22Rv1 (cell line): ENCODE measurements around the gene NT5DC1.
A peak's percentile ranks its signal among the peaks of the same experiment; 100 is the strongest.

ENCODE experiments used
- H3K27ac ChIP-seq: fragments of 450-650 bp; 2 replicates; pipeline ENCODE4 v1.5.1; 2017
- CTCF ChIP-seq: fragments of 450-650 bp; IDR thresholded peaks from 2 replicates; pipeline ENCODE4 v1.5.1; 2017; ENCODE audit warnings: mild to moderate bottlenecking
- ZFX ChIP-seq: fragments of 450-650 bp; IDR thresholded peaks from 2 replicates; pipeline ENCODE4 v1.6.1; 2017; ENCODE audit warnings: antibody characterized with exemption, borderline replicate concordance

NT5DC1 gene

GRCh38 chr6:116253188-116253504 lies 152.5 kb downstream of the NT5DC1 start:
- H3K27ac ChIP-seq = peak overlapping the region; percentile 84

DNA sequence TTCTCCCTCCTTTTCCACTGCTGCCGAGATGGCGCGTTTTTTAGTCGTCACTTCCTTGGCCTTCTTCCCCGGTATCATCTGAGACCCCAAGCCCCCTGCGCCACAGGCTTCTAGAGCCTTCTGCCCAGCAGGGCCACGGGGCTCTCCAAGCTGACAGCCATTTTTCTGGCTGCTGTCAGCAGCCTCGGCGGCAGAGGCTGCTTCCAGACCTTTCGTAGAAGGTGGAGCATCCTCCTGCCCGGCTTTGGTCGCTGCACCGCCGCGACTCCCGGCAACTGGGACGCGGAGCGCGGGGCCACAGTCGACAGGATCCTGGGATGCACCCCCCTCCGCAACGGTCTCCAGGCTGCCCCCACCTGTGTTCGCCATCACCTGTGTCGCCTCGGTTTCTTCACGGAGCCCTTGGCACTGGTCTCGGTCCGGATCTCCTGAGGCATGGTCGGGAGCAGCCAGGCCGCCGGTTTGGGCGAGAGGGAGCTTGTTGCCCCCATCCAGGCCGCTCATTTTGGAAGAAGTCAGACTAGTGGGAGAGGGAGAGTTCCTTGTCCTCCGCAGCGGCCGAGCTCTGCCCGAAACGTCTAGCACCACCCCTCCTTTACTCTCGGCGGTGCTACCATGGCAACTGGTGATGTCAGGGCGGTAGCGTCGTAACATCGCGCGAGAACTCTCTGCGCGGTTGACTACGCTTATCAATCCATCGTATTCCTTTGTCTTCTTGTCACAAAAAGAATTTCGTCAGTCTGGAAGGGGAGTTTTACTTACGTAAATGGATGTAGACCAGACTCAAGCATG lies 153.0 kb downstream of the NT5DC1 start, which contains the start of gene TSPYL4:
Gene TSPYL4, minus strand, starts transcription at position 571 of the 792 bp plus-strand sequence. Its CDS starts 67 bp downstream, at position 504.
- TF ChIP-seq CTCF (no peak), ZFX (no peak)
- peak within 1 kb of the TSS; percentile 84 for H3K27ac ChIP-seq

More at GRCh38 chr6:116253188-116253504, 152.5 kb downstream of the NT5DC1 start:
- TF ChIP-seq ZFX = no peak
- no peak for TF ChIP-seq CTCF

DNA sequence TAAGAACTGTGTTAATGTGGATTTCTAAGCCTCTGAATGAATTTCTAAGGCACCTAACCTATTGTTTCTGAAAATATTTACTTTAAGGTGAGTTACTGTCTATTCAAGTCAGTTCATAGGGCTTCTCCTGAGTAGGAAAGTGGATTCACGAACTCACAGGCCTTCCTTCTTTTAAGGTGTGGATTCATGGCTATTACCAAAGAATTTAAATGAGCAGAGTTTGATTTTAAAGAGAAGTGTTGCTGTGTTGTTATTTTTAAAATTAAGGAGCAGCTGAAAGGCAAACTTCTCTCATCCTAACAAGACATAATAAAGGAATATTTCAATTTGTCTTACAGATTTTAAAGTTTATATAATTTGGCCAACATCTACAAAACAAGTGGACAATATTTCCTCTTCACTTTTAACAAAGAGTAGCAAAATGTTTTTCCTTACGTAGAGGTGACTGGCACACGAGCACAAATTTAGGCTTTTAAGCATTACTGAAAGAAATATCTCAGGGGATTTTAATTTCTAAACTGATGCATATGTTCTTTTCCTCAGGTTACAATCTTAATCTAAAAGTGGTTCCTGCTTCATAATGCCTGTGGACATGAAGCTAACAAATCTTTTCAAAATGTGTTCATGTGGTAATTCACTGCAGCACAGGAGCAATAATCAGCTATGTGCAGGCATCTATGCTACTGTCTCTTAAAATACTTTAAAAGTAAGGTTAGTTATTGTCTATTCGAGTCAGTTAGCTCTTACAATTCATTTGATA lies 153.8 kb downstream of the NT5DC1 start:
- H3K27ac ChIP-seq = peak overlapping the region; percentile 84
- TF ChIP-seq ZFX (no peak), CTCF (no peak)

DNA sequence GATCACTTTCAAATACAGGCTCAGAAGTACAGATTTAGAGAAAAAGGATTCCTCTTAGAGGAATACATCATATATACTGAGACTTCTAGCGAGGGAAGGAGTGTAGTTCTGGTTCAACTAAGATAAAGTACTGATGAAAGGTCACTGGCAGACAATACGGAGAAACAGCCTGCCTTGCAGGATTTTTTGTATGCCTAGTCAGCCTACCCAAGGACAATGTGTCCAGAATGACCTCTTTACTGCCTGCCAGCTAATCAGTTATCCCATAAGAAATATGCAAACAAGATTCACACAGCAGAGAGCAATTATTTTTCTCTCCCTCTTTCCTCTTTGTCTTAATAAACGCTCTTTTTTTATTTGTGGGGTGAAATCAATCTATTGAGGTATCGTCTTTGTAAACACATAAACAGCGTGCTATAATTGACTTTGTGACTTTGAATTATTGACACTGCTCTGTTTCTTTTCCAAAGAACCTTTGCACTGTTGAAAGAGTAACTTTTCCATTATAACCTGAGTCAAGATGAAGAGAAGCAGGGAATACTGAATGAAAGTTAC lies 154.7 kb downstream of the NT5DC1 start:
- peak overlapping the region; percentile 84 for H3K27ac ChIP-seq
- TF ChIP-seq CTCF (no peak), ZFX (no peak)

- no peak for TF ChIP-seq CTCF
- no peak overlapping the region for H3K27ac ChIP-seq
Observed at GRCh38 chr6:116256694-116257093, 156.0 kb downstream of the NT5DC1 start.

GRCh38 chr6:116258520-116258919 lies 157.9 kb downstream of the NT5DC1 start:
- TF ChIP-seq ZFX (no peak), CTCF (no peak)
- no peak overlapping the region for H3K27ac ChIP-seq

- TF ChIP-seq CTCF = no peak
- TF ChIP-seq ZFX = no peak
- no peak overlapping the region for H3K27ac ChIP-seq
Observed at GRCh38 chr6:116263353-116263752, 162.7 kb downstream of the NT5DC1 start.
